Measurements from ENCODE around the gene PUM1.
"Not testable (repeated sequence)": the region's sequence is repeated elsewhere in the genome, so short reads cannot be mapped to it uniquely, and the experiment has no call there.

Gene PUM1

DNA sequence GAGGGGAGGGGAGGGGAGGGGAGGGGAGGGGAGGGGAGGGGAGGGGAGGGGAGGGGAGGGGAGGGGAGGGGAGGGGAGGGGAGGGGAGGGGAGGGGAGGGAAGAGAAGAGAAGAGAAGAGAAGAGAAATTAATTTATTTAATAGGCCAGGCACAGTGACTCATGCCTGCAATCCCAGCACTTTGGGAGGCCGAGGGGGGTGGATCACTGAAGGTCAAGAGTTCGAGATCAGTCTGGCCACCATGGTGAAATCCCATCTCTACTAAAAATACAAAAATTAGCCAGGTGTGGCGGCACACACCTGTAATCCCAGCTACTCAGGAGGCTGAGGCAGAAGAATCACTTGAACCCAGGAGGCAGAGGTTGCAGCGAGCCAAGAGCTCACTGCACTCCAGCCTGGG, 93.2 kb downstream of the PUM1 start:
- not testable (repeated sequence) for DNase-seq (ENCODE audit: low read depth); H3K4me3 ChIP-seq (ENCODE audit: low read length); H3K9ac ChIP-seq (ENCODE audit: low read length); H3K9me3 ChIP-seq (ENCODE audit: control insufficient read depth, low read length); H3K27me3 ChIP-seq (replicated peaks; ENCODE audit: control insufficient read depth, insufficient read depth, low read length)
- Histone ChIP-seq H3K36me3 (ENCODE audit: control insufficient read depth, insufficient read depth, low read length, severe bottlenecking) (peaks cover 51% of the 10 kb centered on the region), H3K4me1 (ENCODE audit: control insufficient read depth, insufficient read depth, low read length) (peaks cover 26% of the 10 kb centered on the region)

DNA sequence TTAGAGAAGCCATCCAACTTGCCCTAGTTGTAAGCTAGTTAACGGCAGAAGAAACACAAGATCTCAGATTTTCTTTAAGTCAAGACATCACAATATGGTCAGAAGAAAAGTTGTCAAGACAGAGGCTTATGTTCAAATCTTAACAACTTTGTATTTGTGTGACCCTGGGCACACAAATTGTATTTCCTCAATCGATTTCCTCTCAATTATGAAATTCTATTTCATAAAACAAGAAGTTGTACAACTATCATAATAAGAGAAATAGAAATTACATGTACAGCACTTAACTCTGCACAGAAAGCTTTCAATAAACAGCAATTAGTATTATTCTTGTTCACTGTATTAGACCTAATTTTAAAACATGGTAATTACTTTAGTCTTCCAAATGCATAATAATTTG, 94.0 kb downstream of the PUM1 start:
- Histone ChIP-seq H3K4me3 (ENCODE audit: low read length) (no peak overlapping the region), H3K9me3 (ENCODE audit: control insufficient read depth, low read length) (no peaks in the 10 kb centered on the region), H3K27me3 (replicated peaks; ENCODE audit: control insufficient read depth, insufficient read depth, low read length) (no peaks in the 10 kb centered on the region), H3K36me3 (ENCODE audit: control insufficient read depth, insufficient read depth, low read length, severe bottlenecking) (peaks cover 51% of the 10 kb centered on the region), H3K4me1 (ENCODE audit: control insufficient read depth, insufficient read depth, low read length) (peaks cover 26% of the 10 kb centered on the region), H3K9ac (ENCODE audit: low read length) (no peak overlapping the region)
- DNase-seq (ENCODE audit: low read depth): no peak

DNA sequence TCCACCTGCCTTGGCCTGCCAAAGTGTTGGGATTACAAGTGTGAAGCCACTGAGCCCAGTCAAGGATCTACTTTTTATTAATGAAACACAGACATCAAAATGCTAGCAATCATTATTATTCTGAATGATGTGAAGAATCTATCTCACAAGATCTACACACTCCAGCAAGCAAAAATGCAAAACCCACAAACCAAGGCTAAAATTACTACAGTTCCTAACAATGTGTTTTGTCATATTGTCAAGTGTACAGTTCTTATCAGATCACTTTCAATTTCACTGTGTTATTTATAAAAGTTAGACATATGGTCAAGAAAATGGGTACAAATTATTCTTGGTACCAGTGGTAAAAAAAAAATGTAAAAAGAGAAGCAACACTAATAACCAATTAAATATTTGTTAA, 95.6 kb downstream of the PUM1 start:
- H3K36me3 ChIP-seq (ENCODE audit: control insufficient read depth, insufficient read depth, low read length, severe bottlenecking): peaks cover 67% of the 10 kb centered on the region
- H3K9me3 ChIP-seq (ENCODE audit: control insufficient read depth, low read length): no peaks in the 10 kb centered on the region
- no peak for DNase-seq (ENCODE audit: low read depth)
- no peak overlapping the region for H3K4me3 ChIP-seq (ENCODE audit: low read length)
- H3K27me3 ChIP-seq (replicated peaks; ENCODE audit: control insufficient read depth, insufficient read depth, low read length): no peaks in the 10 kb centered on the region
- peaks cover 26% of the 10 kb centered on the region for H3K4me1 ChIP-seq (ENCODE audit: control insufficient read depth, insufficient read depth, low read length)
- no peak overlapping the region for H3K9ac ChIP-seq (ENCODE audit: low read length)

DNA sequence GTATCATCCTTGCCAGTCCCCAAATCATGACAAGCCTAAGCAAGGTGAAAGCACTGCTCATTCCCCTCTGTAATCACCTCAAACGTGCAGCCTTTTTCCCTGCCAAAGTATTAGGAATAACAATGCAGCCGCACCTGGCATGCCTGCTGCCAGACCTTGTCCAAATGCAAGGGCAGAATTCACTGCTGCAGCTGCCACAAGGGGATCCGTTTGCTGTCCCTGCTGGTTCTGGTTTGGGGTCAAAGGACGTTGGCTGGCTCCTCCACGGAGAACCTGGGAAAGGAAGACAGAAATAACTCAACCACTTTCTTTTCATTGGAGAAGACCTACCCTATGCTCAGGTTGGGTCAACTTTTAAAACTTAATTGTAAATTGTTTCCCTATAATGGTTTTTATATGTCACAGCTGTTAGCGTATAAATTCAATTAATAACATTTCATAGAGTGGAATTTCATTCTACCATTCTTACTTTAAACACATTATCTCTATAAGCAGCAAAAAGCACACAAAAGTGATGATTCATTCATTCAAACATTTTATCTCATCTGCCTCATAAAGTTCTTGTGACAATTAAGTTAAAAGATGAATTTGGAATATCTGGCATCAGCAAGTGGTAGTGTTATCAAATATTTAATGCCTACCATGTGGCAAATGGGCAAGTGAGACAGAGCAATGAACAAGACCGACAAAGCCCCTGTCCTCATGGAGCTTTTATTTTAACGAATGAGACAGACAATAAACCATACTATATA, 97.1 kb downstream of the PUM1 start:
- no peak for DNase-seq (ENCODE audit: low read depth)
- peaks cover 70% of the 10 kb centered on the region for H3K36me3 ChIP-seq (ENCODE audit: control insufficient read depth, insufficient read depth, low read length, severe bottlenecking)

DNA sequence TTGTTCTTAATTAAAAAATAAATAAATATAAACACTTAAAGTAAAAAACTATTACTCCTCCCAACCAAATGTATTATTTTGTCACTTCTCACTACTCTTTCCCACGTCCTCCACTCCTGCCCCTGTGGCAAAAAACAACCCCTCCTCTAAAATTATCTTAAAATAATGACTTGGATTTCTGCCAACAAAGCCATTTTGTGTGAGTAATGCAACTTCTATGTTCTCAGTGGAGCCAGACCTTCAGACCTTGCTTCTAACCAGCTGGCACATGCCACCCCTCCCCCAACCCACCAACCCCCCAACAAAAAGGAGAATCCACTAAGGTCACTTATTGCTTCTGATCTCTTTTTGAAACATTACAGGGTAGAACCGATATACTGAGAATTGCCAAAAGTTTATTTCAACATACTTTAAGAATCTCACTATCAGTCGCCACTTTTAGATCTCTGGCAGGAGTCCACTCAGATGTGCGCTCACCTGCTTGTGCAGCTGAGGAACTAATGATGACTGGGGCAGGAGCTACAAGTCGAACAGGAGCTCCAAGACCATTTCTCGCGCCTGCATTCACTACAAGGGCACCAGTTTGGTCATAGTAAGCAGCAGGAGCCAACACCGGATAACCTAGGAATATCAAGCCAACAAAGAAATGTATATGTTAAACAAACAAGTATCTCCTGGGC, 98.7 kb downstream of the PUM1 start:
- peaks cover 30% of the 10 kb centered on the region for H3K4me1 ChIP-seq (ENCODE audit: control insufficient read depth, insufficient read depth, low read length)
- peak; percentile 74 for DNase-seq (ENCODE audit: low read depth)
- H3K36me3 ChIP-seq (ENCODE audit: control insufficient read depth, insufficient read depth, low read length, severe bottlenecking): peaks cover 81% of the 10 kb centered on the region

More for the DNA sequence above, 97.1 kb downstream of the PUM1 start:
- Histone ChIP-seq H3K9me3 (ENCODE audit: control insufficient read depth, low read length) (no peaks in the 10 kb centered on the region), H3K4me3 (ENCODE audit: low read length) (no peak overlapping the region), H3K27me3 (replicated peaks; ENCODE audit: control insufficient read depth, insufficient read depth, low read length) (no peaks in the 10 kb centered on the region), H3K4me1 (ENCODE audit: control insufficient read depth, insufficient read depth, low read length) (peaks cover 26% of the 10 kb centered on the region), H3K9ac (ENCODE audit: low read length) (no peak overlapping the region)

DNA sequence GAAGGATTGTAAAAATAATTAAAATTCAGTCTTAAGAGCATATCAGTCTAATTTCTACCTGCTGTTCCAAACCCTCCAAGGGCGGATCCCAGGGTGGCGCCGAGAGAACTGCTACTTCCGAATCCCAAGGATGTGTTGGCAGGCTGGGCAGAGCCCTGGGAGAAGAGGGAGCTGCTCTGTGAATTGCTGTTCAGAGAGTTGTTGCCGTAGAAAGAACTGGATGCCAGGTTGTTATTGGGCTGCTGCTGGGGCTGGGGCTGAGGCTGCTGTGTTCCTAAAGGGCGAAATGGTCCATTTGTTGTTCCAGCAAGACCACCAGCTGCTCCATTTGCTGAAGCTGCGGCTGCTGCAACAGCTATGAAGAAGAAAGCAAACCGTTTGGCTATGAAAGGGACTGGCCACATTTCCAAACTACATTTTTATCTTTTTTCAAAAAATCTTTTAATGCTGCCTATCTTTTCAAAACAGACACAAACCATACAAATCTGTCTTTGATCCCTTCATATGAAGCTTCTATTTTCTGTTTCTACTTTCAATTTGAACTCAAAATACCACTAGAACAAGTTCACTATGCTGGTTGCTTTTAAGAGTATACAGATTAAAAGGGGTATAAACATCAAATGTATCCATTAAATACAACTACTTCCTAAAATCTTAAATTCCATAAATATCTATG, 99.5 kb downstream of the PUM1 start:
- H3K9ac ChIP-seq (ENCODE audit: low read length): no peak overlapping the region
- H3K27me3 ChIP-seq (replicated peaks; ENCODE audit: control insufficient read depth, insufficient read depth, low read length): no peaks in the 10 kb centered on the region
- peaks cover 24% of the 10 kb centered on the region for H3K4me1 ChIP-seq (ENCODE audit: control insufficient read depth, insufficient read depth, low read length)
- H3K36me3 ChIP-seq (ENCODE audit: control insufficient read depth, insufficient read depth, low read length, severe bottlenecking): peaks cover 84% of the 10 kb centered on the region
- no peak for DNase-seq (ENCODE audit: low read depth)
- no peak overlapping the region for H3K4me3 ChIP-seq (ENCODE audit: low read length)
- H3K9me3 ChIP-seq (ENCODE audit: control insufficient read depth, low read length): no peaks in the 10 kb centered on the region

More for the DNA sequence above, 98.7 kb downstream of the PUM1 start:
- H3K27me3 ChIP-seq (replicated peaks; ENCODE audit: control insufficient read depth, insufficient read depth, low read length): no peaks in the 10 kb centered on the region
- H3K4me3 ChIP-seq (ENCODE audit: low read length): no peak overlapping the region
- no peak overlapping the region for H3K9ac ChIP-seq (ENCODE audit: low read length)
- no peaks in the 10 kb centered on the region for H3K9me3 ChIP-seq (ENCODE audit: control insufficient read depth, low read length)

DNA sequence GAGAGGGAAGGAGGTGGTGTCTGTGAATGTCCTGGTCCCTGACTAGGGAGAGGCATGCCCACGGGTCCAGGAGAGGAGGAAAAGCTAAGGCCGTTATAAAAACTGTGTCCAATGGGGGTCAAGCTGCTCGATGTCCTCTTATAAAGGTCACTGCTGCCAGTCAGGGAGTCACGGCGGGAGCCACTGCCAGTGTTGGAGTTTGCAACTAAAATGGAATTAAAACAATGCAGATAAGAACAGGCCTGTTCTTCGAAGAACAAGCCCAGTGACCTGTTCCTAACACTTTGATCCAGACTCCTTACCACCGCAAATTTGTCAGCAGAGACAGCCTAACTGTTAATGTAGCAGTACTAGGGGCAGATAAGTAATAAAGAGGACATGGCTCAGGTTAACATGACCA, 100.8 kb downstream of the PUM1 start:
- peaks cover 88% of the 10 kb centered on the region for H3K36me3 ChIP-seq (ENCODE audit: control insufficient read depth, insufficient read depth, low read length, severe bottlenecking)
- H3K4me3 ChIP-seq (ENCODE audit: low read length): no peak overlapping the region
- no peak overlapping the region for H3K9ac ChIP-seq (ENCODE audit: low read length)
- H3K27me3 ChIP-seq (replicated peaks; ENCODE audit: control insufficient read depth, insufficient read depth, low read length): no peaks in the 10 kb centered on the region
- peaks cover 24% of the 10 kb centered on the region for H3K4me1 ChIP-seq (ENCODE audit: control insufficient read depth, insufficient read depth, low read length)
- no peaks in the 10 kb centered on the region for H3K9me3 ChIP-seq (ENCODE audit: control insufficient read depth, low read length)
- no peak for DNase-seq (ENCODE audit: low read depth)

DNA sequence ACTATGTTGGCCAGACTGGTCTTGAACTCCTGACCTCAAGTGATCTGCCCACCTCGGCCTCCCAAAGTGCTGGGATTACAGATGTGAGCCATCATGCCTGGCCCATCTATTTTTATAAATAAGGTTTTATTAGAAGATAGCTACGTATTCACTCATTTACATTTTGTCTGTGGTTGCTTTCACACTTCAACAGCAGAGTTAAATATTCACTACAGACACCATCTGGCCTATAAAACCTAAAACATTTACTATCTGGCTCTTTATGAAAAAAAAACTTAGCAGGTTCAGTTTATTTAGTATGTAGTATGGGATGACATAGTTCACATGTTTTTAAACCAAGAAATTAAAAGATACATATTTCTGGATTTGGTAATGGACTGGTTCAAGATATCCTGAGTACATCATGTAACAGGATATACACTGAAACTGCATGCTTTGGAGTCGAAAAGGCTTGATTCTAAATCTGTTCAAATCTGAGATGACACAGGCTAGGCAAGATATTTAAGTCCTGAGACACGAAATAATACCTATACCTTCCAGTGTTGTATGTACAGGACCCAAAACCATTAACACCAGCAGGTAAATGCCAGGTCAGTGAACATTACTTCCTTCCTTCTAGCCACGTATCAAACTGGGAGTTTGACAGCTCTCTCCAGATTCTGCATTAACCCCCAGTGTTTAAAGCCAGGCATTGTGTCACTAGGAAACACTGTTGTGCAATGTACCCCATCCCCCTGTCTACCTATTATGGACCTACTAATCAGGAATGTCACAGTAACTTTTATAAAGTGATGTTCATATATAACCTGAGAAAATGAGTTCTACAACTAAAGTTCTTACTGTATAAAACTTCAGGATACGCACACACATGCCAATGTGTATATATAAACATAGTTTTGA, 102.7 kb downstream of the PUM1 start:
- DNase-seq (ENCODE audit: low read depth): no peak
- Histone ChIP-seq H3K27me3 (replicated peaks; ENCODE audit: control insufficient read depth, insufficient read depth, low read length) (no peaks in the 10 kb centered on the region), H3K4me1 (ENCODE audit: control insufficient read depth, insufficient read depth, low read length) (peaks cover 24% of the 10 kb centered on the region), H3K9ac (ENCODE audit: low read length) (no peak overlapping the region), H3K9me3 (ENCODE audit: control insufficient read depth, low read length) (no peaks in the 10 kb centered on the region), H3K4me3 (ENCODE audit: low read length) (no peak overlapping the region), H3K36me3 (ENCODE audit: control insufficient read depth, insufficient read depth, low read length, severe bottlenecking) (peaks cover 93% of the 10 kb centered on the region)

DNA sequence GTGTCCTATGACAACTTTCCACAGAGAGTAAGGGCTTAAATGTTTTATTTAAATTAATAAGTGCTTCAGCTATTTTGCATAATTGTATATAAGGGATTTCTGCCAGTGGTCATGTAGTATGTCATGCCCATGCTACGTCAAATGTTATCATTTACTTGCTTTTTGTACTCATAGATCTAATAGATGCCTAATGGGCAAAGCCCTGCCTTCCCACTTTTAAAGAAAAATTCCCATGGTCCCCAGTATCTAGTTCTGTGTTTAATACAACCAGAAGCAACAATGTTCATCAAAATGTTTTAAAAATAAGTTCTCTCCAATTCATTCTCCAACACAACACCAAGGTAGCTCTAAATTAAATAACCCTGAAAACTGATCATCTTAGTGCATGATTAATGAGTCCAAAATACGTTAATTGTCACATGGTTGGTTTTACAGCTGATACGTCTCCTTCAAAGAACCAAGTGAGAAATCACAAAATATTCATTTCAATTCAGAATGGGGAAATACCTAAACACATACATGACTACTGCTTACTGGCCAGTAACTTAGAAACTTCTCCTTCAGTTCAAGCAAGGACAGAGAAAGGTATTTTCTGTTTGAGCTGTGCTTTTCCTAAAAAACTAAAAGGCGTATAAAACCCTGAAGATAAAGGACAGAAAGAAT, 107.8 kb downstream of the PUM1 start:
- H3K4me1 ChIP-seq (ENCODE audit: control insufficient read depth, insufficient read depth, low read length): peaks cover 14% of the 10 kb centered on the region
- H3K9me3 ChIP-seq (ENCODE audit: control insufficient read depth, low read length): no peaks in the 10 kb centered on the region
- no peaks in the 10 kb centered on the region for H3K27me3 ChIP-seq (replicated peaks; ENCODE audit: control insufficient read depth, insufficient read depth, low read length)
- no peak overlapping the region for H3K9ac ChIP-seq (ENCODE audit: low read length)
- H3K36me3 ChIP-seq (ENCODE audit: control insufficient read depth, insufficient read depth, low read length, severe bottlenecking): peaks cover 79% of the 10 kb centered on the region
- no peak for DNase-seq (ENCODE audit: low read depth)
- H3K4me3 ChIP-seq (ENCODE audit: low read length): no peak overlapping the region

DNA sequence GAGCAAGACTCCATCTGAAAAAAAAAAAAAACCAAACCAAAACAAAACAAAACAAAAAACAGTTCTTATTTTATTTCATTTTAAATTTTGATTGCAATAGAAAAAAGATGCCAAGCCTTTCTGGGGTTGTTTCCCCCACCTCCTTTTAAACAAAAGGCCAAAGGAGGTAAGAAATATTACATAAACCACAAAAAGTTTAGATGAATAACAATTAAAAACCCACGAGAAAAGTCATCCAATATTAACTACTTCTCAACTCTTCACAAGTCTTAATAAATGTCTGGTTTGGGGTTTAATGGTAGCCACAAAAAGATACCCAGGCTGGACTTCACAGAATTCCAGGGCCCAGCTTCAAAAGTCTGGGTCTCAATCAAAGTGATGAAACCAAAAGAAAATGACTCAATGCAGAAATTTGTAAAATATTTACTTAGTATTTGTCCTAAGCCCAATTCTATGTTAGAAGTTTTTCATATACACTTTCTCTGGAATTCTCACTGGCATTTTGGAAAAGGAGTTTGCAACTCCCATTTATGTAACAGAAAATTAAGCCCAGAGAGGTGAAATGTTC, 110.0 kb downstream of the PUM1 start:
- no peaks in the 10 kb centered on the region for H3K27me3 ChIP-seq (replicated peaks; ENCODE audit: control insufficient read depth, insufficient read depth, low read length)
- H3K36me3 ChIP-seq (ENCODE audit: control insufficient read depth, insufficient read depth, low read length, severe bottlenecking): peaks cover 79% of the 10 kb centered on the region
- H3K9me3 ChIP-seq (ENCODE audit: control insufficient read depth, low read length): no peaks in the 10 kb centered on the region
- peak; percentile 79 for DNase-seq (ENCODE audit: low read depth)
- no peak overlapping the region for H3K4me3 ChIP-seq (ENCODE audit: low read length)
- H3K9ac ChIP-seq (ENCODE audit: low read length): no peak overlapping the region
- peaks cover 14% of the 10 kb centered on the region for H3K4me1 ChIP-seq (ENCODE audit: control insufficient read depth, insufficient read depth, low read length)

Measured in adipocyte (in vitro differentiated cells).